Mammary epithelial cell (primary cell): ENCODE measurements around the gene SYNE2.

Source experiments
- CTCF ChIP-seq, 2 donors: IDR thresholded peaks in 1 of 2; conservative IDR thresholded peaks in 1 of 2; 2 replicates each; pipeline ENCODE4 v1.5.1; 2011 to 2012; ENCODE audit warnings: inconsistent platforms in 2 of 2, low read length in 2 of 2, mild to moderate bottlenecking in 2 of 2, control low read depth in 1 of 2, low read depth in 1 of 2; ENCODE audit not compliant: insufficient read depth in 1 of 2; ENCODE audit errors: extremely low read depth in 1 of 2
- EZH2 ChIP-seq: IDR thresholded peaks from 2 replicates; pipeline ENCODE4 v1.6.1; 2012; ENCODE audit warnings: low read length, inconsistent platforms, borderline replicate concordance

GRCh38 chr14:63982156-63982555 is 129.4 kb downstream of the SYNE2 start:
- TF ChIP-seq CTCF (conservative IDR thresholded peaks at IDR 0.05 in 1 of 2, IDR thresholded peaks at IDR 0.05 in 1 of 2; ENCODE audit: extremely low read depth in 1 of 2, insufficient read depth in 1 of 2, low read depth in 1 of 2, low read length in 2 of 2): no peak
- no peak for TF ChIP-seq EZH2
